GM21390 (cell line): ENCODE data around the gene CABP7.
"Not testable (repeated sequence)": the region's sequence is repeated elsewhere in the genome, so short reads cannot be mapped to it uniquely, and the experiment has no call there.

Source experiments
- ATAC-seq: cut with Tn5 transposase; IDR thresholded peaks from one replicate; pipeline ENCODE4 v1.9.1; 2021; ENCODE audit not compliant: unreplicated experiment

The CABP7 gene

DNA sequence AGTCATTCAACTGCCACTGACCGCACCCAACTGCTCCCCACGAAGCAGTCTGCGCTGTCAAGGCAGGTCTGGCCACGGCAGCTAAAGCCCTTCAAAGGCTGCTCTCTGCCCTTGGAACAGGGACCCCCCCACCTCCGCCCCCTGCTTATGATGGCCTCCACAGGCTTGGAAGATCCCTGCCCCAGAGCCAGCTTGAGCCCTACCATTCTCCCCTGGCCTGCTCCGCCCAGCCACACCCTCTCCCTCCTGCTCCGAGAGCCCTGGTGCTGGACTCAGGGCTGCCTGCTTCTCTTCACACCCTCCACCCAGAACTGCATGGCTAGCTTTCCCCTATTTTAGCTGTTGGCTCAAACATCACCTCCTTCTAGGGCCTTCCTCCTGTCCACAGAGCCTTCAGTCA lies 28.0 kb downstream of the CABP7 start:
- ATAC-seq = no peak

DNA sequence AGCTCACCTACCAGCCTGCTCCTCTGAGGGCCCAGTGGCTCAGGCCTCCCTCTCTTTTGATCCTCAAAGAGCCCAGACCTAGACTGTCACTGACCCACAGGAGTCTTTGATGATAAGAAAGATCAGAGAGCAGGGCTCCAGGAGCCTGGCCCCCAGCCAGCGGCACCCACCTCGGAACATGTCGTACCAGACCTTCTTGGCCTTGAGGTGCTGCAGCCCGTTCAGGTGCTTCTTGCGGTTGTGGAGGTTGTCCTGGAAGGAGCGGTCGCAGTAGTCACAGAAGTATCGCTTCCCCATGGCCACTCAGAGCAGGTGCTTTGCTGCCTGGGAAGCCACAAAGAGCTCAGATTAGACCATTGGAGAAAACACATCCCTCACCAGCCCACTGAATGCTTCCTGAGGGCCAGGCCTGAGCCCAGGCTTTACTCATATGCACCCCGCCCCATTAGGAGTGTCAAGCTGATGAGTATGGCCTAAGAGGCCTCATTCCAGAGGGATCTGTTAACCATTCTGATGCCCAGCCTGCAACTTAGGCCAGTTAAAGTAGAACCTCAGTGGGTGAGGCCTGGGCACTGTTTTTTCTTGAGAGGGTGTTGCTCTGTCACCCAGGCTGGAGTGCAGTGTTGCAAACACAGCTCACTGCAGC lies 28.6 kb downstream of the CABP7 start:
- ATAC-seq = no peak

DNA sequence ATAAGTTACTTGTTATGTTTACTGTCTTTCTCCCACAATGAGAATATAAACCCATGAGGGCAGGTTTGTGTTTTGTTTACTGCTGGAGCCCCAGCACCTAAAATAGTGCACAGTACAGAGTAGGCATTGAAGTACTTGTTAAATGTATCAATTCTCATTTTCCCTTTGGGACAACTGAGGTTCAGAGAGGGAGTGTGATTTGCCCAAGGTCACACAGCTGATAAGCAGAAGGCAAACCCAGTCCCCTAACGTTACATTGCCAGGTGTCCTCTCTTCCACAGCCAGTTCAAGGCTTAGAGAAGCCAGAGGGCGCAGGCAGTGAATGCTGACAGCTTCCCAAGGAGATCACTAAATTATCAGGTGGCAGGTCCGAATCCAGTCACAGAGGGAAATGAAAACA lies 30.2 kb downstream of the CABP7 start:
- no peak for ATAC-seq

DNA sequence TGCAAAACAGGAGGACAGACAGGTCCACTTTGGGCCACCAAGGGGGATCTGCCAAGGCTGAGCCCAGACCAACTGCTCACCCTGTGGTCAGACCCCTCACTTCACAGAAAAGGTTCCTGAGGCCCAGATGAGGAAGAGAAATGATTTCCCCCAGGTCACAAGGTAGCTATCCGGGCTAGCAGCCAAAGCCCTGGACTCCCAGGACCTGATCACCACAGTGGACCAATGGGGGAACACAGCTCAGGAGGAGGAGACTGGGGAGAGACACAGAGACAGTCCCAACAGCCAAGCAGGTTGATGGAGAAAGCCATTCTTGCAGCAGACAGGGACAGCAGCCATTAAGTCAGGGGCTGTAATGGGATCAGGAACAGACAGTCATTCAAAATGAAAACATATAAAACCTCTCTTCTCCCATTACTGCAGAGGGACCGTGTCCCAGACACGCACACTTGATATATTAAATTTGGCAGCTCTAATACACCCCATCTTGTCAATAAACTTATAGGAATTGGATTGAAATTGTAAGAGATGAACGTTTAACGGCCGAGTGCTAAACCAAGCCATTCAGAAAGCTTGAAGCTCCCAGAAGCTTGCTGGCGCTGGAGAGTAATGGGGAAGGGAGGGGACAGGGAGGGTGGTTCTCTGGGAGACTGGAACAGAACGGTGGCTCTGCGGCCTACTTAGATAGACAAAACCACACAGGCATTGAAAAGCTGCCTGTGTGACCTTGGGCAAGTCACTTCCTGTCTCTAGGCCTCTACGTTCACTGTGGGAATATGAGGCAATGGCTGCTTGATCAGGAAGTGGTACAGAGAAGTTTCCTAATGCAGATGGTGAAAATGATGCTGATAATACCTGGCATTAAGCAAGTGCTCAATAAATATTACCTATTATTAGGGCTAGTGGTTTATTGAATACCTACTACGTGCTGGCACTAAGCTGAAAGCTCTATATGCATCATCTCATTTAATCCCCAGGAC lies 31.0 kb downstream of the CABP7 start:
- no peak for ATAC-seq

DNA sequence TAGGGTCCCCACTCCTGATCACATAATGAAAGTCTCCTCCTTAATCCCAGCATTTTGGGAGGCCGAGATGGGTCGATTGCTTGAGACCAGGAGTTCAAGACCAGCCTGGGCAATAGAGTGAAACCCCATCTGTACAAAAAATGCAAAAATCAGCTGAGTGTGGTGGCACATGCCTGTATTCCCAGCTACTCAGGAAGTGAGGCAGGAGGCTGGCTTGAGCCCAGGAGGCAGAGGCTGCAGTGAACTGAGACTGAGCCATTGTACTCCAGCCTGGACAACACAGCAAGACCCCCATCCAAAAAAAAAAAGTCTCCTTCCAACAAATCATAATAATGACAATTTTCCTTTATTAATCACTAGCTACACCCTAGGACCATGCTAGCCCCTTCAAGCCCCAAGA lies 31.9 kb downstream of the CABP7 start:
- no peak for ATAC-seq

DNA sequence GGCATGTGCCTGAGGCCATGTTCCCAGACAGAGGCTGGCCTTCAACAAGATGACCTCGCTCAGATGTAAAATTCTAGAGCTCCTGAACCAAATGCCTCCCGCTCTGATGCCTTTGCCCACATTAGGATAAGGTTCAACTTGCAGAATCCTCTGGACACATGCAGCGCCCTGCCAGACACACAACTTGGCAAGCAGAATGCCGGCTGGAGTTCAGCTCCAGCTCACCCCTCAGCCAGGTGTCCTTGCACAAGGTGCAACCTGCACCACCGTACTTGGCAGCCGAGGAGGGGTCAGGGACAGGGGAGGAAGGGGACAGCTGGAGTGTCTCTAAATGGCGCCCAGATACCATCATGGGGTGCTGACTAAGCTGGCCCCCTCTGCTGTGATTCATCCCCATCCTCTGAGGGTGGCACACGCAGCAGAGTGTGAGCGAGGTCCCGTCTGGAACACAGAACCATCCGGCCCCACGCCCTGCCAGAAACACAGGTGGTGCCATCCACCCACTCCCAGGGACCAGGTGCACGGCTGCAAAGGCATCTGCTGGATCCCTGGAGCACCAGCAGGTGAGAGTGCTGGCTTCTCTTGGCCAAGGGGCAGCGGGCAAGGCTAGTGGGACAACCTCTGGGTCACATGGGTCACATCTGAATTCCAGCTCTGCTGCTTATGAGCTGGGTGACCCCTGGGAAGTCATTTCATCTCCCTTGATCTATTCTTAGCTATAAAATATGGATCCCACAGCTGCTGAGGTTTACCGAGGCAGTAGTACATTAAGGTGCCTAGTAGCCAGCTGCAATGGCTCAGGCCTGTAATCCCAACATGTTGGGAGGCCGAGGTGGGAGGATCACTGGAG lies 34.2 kb downstream of the CABP7 start:
- no peak for ATAC-seq

DNA sequence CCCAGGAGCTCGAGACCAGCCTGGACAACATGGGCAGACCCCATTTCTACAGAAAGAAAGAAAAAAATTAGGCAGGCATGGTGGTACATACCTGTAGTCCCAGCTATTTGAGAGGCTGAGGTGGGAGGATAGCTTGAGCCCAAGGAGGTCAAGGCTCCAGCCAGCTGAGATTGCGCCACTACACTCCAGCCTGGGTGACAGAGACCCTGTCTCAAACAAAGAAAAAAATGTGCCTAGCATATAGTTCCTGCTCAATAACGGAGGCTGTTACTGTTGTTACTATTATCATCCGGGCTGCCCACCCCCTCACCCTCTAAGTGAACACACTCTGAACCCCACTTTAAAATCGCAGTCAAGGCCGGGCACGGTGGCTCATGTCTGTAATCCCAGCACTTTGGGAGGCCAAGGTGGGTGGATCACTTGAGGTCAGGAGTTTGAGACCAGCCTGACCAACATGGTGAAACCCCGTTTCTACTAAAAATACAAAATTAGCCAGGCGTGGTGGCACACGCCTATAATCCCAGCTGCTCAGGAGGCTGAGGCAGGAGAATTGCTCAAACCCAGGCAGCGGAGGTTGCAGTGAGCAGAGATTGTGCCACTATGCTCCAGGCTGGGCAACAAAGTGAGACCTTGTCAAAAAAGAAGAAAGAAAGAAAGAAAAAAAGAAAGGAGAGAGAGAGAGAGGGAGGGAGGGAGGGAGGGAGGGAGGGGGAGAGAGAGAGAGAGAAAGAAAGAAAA lies 35.0 kb downstream of the CABP7 start:
- ATAC-seq = not testable (repeated sequence)

DNA sequence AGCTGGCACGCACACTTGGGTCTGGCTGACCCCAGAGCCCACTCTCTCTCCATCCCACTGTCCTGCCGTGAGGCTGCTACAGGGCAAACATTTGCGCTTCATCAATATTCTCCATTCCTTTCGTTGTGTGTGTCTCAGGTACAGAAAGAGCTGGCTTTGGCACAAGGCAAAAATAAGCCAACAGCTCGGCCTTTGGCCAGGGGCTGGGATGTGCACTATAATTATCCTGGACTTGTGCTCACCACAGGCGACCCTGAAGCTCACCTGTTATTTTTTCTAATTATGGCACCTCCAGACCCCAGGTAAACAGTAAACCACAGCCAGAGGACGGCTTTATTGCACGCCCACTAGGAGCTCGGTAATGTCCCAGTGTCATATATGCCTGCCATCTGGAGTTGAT lies 36.1 kb downstream of the CABP7 start:
- no peak for ATAC-seq

DNA sequence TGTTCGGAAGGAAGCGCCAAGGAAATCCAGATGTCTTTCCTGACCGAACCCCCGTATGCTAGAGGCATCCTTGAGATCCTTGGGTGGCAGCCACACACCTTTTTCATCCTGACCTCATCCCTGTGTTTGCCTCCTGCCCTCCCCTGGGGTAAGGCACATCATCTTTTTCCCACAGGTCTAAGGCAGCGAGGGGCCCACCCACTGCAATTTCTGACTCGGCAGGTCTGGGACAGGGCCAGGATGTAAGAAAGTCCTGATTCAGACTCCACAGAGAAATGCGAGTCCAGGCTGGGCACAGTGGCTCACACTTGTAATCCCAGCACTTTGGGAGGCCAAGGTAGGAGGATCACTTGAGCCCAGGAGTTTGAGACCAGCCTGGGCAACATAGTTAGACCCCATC lies 36.5 kb downstream of the CABP7 start:
- no peak for ATAC-seq

DNA sequence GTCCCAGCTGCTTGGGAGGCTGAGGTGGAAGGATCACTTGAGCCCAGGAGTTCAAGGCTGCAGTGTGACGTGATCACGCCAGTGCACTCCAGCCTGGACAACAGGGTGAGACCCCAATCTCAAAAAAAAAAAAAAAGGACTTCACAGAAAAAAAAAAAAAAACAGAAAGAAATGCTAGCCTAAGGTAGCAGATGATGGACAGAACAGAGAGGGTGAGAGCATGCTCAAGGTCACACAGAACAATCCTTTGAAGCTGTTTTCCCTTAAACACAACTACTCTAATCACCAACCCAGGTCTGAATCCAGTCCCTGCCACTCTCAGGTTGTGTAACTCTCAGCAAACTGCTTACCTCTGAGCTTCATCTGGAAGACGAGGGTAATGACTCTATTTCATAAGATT lies 37.3 kb downstream of the CABP7 start:
- ATAC-seq = no peak

DNA sequence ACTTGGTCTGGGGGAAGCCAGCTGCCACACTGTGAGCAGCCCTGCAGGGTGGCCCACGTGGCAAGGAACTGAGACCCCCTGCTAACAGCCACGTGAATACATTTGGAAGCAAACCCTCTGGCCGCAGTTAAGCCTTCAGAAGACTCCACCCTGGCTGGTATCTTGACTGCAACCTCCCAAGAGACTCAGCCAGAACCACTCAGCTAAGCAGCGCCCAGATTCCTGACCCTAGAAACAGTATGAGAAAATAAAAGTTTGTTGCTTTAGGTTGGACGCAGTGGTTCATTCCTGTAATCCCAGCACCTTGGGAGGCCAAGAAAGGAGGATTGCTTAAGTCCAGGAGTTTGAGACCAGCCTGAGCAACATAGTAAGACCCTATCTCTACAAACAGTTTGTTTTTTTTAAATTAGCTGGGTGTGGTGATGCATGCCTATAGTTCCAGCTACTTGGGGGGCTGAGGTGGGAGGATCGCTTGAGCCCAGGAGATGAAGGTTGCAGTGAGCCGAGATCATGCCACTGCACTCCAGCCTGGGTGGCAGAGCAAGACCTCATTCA lies 38.3 kb downstream of the CABP7 start:
- no peak for ATAC-seq

DNA sequence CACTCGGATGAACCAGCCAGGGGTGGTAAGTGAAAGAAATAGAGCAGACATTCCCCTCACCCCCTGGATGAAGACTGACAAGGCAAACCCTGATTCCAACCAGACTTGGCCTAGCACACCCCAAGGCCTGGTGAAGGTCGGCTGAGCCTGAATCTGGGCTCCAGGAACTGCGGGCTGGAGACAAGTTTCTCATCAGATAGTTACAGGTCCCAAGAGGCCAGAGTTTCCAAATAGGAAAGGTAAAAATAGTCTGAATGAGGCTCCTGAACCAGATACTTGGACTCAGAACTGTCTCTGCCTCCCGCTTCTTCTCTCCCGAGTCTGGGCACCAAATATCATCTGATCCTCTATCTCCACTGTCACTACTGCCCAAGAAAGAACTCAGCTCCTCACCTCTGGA lies 39.2 kb downstream of the CABP7 start:
- no peak for ATAC-seq

DNA sequence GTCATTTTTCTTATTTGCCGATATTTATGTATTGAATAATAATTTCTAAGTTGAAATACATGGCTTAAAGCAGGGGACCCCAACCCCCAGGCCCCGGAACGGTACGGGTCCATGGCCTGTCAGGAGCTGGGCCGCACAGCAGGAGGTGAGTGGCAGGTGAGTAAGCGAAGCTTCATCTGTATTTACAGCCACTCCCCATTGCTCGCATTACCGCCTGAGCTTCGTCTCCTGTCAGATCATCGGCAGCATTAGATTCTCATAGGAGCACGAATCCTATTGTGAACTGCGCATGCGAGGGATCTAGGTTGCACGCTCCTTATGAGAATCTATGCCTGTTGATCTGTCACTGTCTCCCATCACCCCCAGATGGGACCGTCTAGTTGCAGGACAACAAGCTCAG lies 42.5 kb downstream of the CABP7 start:
- ATAC-seq = no peak

DNA sequence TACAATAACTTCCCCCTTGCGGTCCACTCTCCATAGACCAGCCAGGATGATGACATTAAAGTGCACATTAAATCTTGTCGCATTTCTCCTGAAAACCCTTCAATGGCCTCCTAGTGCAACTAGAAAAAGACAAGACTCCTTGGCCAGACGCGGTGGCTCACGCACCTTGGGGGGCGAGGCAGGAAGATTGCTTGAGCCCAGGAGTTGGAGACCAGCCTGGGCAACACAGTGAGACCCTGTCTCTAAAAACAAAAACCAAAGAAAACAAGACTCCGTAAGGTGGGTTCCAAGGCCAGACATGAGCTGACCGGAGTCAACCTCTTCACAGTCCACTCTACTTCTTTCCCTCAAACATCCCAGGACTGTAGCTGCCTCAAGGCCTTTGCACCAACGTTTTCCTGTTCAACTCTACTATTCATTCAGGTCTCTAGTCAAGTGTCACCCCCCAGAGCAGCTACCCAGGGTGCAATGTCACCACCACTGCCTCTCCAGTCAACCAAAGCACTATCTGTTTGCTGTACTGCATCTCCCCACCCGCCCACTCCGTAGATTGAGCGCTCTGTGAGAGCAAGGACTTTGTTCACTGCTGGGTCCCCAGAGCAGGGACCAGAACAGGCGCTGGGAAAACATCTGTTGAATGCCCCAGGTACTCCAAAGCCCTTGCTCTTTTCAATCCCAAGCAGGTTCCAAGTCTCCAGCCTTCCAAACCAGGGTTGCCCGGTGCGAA lies 46.3 kb downstream of the CABP7 start:
- peak; percentile 19 for ATAC-seq

DNA sequence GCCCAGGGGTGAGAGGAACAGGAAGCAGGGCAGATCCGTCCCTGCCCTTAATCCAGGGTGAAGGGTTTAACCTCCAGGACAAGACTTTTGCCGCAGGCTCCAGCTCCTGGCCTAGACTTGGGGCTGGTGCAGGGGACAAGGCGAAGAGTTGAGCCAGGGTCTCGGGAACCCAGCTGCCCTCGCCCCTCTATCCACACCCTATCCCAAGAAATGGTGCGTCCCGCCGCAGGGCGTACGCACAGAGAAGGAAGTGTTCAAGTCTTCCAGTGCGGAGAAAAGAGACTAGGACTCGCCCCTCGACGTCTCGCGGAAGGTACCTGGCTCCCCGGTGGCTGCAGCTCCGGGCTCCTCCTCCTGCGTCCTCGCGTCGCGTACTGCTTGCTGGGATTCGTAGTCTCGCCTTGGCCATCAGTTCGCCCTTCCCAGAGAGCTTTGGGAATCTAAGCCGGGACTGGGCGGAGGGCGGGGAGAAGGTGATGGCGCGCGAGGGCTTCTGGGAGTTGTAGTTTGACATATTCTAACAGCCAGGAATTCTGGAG lies 46.9 kb downstream of the CABP7 start, which contains the start of gene ZMAT5:
ZMAT5 (minus strand) TSS at position 376 of the 539 bp plus-strand sequence. CDS start 18,463 bp downstream, outside the sequence.
- ATAC-seq = peak; percentile 81

DNA sequence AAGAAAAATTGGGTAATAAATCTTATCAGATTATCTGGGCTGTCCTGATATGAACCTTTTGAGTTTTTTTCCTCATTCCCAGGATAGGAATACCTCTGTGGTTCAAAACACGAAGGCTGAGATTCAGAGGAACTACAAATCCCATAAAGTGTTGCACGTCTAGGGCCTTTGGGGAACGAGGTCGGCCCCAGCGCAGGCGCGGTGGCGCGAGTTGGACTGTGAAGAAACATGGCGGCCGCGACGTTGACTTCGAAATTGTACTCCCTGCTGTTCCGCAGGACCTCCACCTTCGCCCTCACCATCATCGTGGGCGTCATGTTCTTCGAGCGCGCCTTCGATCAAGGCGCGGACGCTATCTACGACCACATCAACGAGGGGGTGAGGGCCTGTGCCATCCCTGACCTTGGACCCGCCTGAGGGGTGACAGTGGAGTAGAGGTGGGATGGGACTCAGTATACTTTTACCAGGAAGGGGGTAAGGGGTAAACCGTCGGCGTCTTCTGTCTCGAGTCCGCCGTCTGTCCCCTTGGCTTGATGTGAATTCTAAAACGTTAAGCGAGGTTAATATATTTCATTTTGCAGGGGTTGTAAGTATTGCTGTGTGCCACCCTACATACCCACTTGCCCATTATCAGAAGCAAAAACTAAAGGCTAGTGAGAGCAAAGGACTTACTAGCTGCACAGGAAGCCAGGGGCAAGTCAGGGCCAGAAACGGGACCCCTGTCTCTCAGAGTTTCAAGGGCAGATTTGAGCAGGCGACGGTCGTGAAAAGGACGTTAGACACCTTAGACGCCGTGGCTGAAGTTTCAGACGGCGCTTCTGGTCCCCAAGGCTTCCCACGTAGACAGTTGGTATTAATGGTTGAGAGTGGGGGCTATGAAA lies 47.6 kb downstream of the CABP7 start, which contains the start of gene UQCR10:
UQCR10 (plus strand) TSS at position 199 of the 881 bp plus-strand sequence; CDS start at position 229, 30 bp downstream.
- ATAC-seq = peak; percentile 56

DNA sequence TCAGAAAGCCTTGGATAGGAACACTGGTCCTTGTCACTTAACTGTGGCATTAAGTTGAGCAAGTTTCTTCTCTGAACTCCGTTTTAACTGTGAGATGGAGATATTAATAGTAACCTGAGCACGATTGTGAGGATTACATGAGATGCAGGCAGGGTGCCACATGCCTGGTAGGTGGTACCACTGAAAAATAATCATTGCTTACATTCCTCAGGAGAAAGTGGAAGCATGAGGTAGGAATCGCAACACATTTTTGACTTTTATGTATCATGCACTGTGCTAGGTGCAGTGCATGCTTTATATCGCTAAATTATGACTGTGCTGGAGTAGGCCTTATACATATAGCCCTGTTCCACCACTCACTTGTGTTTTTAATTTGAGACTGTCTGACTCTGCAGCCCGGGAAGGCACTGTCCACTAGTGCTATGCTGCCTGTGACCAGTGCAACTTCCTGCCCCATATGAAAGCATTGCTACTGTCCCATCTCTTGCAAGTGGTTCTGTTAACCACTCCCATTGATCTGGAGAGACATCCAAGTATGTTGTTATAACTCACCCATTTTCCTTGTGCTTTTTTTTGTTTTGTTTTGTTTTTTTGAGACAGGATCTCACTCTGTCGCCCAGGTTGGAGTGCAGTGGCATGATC lies 48.4 kb downstream of the CABP7 start:
- no peak for ATAC-seq
